MM.1S (cell line): ENCODE data around the gene PTPRD.

Source experiments
- DNase-seq: peaks from one replicate; pipeline ENCODE4 v3.0.0-alpha.2; 2015
- H2AFZ ChIP-seq: fragments of 300-600 bp; sonication (generic); 2 replicates; pipeline ENCODE4 v1.6.0; 2016; ENCODE audit warnings: antibody characterized with exemption, low read length
- H3F3A ChIP-seq: fragments of 300-600 bp; sonication (generic); 2 replicates; pipeline ENCODE4 v1.6.1; 2016; ENCODE audit warnings: mild to moderate bottlenecking, antibody characterized with exemption, low read length, moderate library complexity, mixed read lengths; ENCODE audit not compliant: insufficient read depth
- H3K27ac ChIP-seq: fragments of 300-600 bp; sonication (generic); 2 replicates; pipeline ENCODE4 v1.5.1; 2016; ENCODE audit warnings: mild to moderate bottlenecking, low read length
- H3K27me3 ChIP-seq: fragments of 300-600 bp; sonication (generic); replicated peaks from 2 replicates; pipeline ENCODE4 v1.6.0; 2016; ENCODE audit warnings: low read length; ENCODE audit not compliant: insufficient read depth
- H3K36me3 ChIP-seq: fragments of 300-600 bp; sonication (generic); replicated peaks from 2 replicates; pipeline ENCODE4 v1.6.1; 2016; ENCODE audit warnings: mild to moderate bottlenecking, low read length, mixed read lengths; ENCODE audit not compliant: insufficient read depth
- H3K4me1 ChIP-seq: fragments of 300-600 bp; sonication (generic); 2 replicates; pipeline ENCODE4 v1.6.1; 2016; ENCODE audit warnings: low read length, mixed read lengths
- H3K4me2 ChIP-seq: fragments of 300-600 bp; sonication (generic); 2 replicates; pipeline ENCODE4 v1.6.0; 2016; ENCODE audit warnings: low read depth, low read length
- H3K4me3 ChIP-seq: fragments of 300-600 bp; sonication (generic); 2 replicates; pipeline ENCODE4 v1.5.1; 2016; ENCODE audit warnings: low read length, mixed read lengths
- H3K79me2 ChIP-seq: fragments of 300-600 bp; sonication (generic); 2 replicates; pipeline ENCODE4 v1.6.1; 2016; ENCODE audit warnings: mixed run types, low read length, mixed read lengths
- H3K9ac ChIP-seq: fragments of 300-600 bp; sonication (generic); 2 replicates; pipeline ENCODE4 v1.6.1; 2016; ENCODE audit warnings: low read length, mixed read lengths
- H3K9me2 ChIP-seq: fragments of 300-600 bp; sonication (generic); replicated peaks from 2 replicates; pipeline ENCODE4 v1.6.1; 2016; ENCODE audit warnings: mild to moderate bottlenecking, low read length, mixed read lengths; ENCODE audit not compliant: insufficient read depth
- H3K9me3 ChIP-seq: fragments of 300-600 bp; sonication (generic); replicated peaks from 2 replicates; pipeline ENCODE4 v1.6.1; 2016; ENCODE audit warnings: mild to moderate bottlenecking, low read length, mixed read lengths; ENCODE audit not compliant: insufficient read depth
- H4K20me1 ChIP-seq: fragments of 300-600 bp; sonication (generic); 2 replicates; pipeline ENCODE4 v1.6.1; 2016; ENCODE audit warnings: mild to moderate bottlenecking, low read length, moderate library complexity, mixed read lengths; ENCODE audit not compliant: insufficient read depth
- EZH2 ChIP-seq: fragments of 300-600 bp; sonication (generic); optimal IDR thresholded peaks from 2 replicates; pipeline ENCODE3; 2017; ENCODE audit warnings: low read depth, mild to moderate bottlenecking, antibody characterized with exemption, low read length, mixed read lengths
- EZH2phosphoT487 ChIP-seq: fragments of 300-600 bp; sonication (generic); IDR thresholded peaks from 2 replicates; pipeline ENCODE4 v1.6.1; 2018; ENCODE audit warnings: antibody characterized with exemption, low read length
- TF ChIP-seq, protein P1 (sequence below): fragments of 300-600 bp; sonication (generic); IDR thresholded peaks from 2 replicates; pipeline ENCODE4 v1.5.1; 2016; ENCODE audit warnings: antibody characterized with exemption, low read length, mixed read lengths

Gene PTPRD

DNA sequence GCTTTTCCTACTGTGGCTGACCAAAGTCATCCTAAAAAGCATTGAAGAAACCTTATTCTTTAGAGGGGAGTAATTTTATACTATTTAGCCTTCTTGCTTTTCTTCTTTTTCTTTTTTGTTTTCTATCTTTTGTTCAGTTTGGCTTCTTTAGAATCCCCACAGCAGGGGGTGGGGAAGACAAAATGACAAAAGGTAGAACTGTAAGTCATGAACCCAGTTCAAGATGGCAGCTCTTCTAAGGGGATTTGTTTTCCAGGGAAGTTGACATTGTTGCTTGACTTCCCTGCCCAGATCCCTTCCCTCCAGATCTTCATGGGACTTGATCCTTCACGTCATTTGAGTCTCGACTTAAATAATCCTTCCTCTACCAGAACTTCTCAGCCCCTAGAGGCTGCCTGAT lies 2120.8 kb downstream of the PTPRD start:
- H3K4me2 ChIP-seq, result no peak overlapping the region
- H2AFZ ChIP-seq, result no peak overlapping the region
- no peaks in the 10 kb centered on the region for H3K36me3 ChIP-seq
- no peaks in the 10 kb centered on the region for H3K9me2 ChIP-seq
- H3K4me3 ChIP-seq, result no peak overlapping the region
- H3K4me1 ChIP-seq, result no peaks in the 10 kb centered on the region
- no peak overlapping the region for H3K27ac ChIP-seq
- TF ChIP-seq EZH2 (no peak), EZH2phosphoT487 (no peak)
- TF ChIP-seq, protein P1, sequence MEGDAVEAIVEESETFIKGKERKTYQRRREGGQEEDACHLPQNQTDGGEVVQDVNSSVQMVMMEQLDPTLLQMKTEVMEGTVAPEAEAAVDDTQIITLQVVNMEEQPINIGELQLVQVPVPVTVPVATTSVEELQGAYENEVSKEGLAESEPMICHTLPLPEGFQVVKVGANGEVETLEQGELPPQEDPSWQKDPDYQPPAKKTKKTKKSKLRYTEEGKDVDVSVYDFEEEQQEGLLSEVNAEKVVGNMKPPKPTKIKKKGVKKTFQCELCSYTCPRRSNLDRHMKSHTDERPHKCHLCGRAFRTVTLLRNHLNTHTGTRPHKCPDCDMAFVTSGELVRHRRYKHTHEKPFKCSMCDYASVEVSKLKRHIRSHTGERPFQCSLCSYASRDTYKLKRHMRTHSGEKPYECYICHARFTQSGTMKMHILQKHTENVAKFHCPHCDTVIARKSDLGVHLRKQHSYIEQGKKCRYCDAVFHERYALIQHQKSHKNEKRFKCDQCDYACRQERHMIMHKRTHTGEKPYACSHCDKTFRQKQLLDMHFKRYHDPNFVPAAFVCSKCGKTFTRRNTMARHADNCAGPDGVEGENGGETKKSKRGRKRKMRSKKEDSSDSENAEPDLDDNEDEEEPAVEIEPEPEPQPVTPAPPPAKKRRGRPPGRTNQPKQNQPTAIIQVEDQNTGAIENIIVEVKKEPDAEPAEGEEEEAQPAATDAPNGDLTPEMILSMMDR, result no peak
- H4K20me1 ChIP-seq, result no peaks in the 10 kb centered on the region
- H3K9me3 ChIP-seq, result no peaks in the 10 kb centered on the region
- no peak for DNase-seq
- H3F3A ChIP-seq, result no peaks in the 10 kb centered on the region
- no peaks in the 10 kb centered on the region for H3K27me3 ChIP-seq
- H3K79me2 ChIP-seq, result no peaks in the 10 kb centered on the region
- H3K9ac ChIP-seq, result no peak overlapping the region

DNA sequence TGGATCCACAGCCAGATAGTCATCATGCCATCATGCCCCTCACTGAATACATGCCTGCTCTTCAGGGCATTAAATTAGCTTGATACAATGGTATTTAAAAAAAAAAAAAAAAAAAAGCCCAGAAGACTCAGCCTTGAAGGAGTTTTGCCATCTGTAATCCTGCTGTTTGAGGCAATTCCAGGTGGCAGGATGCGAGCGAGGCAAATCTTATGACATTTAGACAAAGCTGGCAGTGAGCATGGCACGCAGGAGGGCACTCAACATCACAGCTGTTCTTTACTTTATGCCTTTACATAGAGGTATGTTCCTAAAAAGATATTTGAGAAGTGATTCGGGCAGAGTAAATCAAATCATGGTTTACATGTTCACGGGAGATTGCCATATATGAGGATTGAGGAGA lies 2121.2 kb downstream of the PTPRD start:
- Histone ChIP-seq H3K9me3 (no peaks in the 10 kb centered on the region), H3K27me3 (no peaks in the 10 kb centered on the region), H2AFZ (no peak overlapping the region), H3K79me2 (no peaks in the 10 kb centered on the region), H3K4me2 (no peak overlapping the region), H4K20me1 (no peaks in the 10 kb centered on the region), H3K4me1 (no peaks in the 10 kb centered on the region), H3K36me3 (no peaks in the 10 kb centered on the region), H3K4me3 (no peak overlapping the region), H3K9me2 (no peaks in the 10 kb centered on the region), H3K9ac (no peak overlapping the region), H3F3A (no peaks in the 10 kb centered on the region), H3K27ac (no peak overlapping the region)
- DNase-seq, result no peak
- TF ChIP-seq, protein P1, result no peak
- TF ChIP-seq EZH2 (no peak), EZH2phosphoT487 (no peak)

DNA sequence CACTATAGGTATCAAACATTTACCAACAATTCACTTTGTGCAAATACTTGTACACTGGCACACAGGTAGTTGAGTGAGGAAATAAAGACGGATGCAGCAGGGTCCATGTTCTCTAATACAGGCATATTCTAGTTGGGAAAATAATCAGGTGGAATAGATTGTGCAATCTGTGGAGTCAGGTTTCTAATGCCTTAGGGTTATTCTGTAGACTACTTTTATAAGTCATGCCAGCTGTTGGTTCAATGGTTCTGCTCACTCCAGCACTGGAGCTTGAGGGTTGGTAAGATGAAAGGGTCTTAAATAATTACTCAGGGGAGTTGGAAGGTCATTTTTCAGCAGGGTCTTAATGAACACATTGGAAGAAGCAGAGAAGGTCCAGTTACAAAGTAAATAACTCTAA lies 2123.0 kb downstream of the PTPRD start:
- Histone ChIP-seq H3K4me1 (no peaks in the 10 kb centered on the region), H4K20me1 (no peaks in the 10 kb centered on the region), H3K36me3 (no peaks in the 10 kb centered on the region), H3K4me3 (no peak overlapping the region), H2AFZ (no peak overlapping the region), H3K9me2 (no peaks in the 10 kb centered on the region), H3K9me3 (no peaks in the 10 kb centered on the region), H3K9ac (no peak overlapping the region), H3K27me3 (no peaks in the 10 kb centered on the region), H3F3A (no peaks in the 10 kb centered on the region), H3K79me2 (no peaks in the 10 kb centered on the region), H3K4me2 (no peak overlapping the region), H3K27ac (no peak overlapping the region)
- no peak for DNase-seq
- TF ChIP-seq EZH2 (no peak), EZH2phosphoT487 (no peak)
- TF ChIP-seq, protein P1, result no peak
